Measurements from ENCODE around the gene FLNB. TPM values are rescaled to one million over a fixed set of nuclear protein-coding genes. Genes with fewer than 3 reads are reported as not detected.

The FLNB gene
- total RNA-seq, 2 experiments from 2014 or later: 26.3 to 28.4 TPM

DNA sequence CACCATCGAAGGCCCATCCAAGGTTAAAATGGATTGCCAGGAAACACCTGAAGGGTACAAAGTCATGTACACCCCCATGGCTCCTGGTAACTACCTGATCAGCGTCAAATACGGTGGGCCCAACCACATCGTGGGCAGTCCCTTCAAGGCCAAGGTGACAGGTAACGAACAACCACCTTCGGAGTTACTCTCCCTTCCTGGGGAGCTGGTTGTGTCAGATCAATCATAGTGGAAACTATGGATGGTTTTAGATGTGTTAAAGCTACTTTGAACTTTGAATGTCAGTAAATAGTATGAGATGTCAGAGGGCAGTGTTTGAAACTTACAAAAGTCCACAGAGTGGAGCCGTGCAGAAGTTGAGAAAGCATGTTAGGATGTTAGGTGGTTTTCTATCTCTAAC lies 160.3 kb downstream of the FLNB start:
- Mint-ChIP-seq H3K27me3 (no peaks in the 10 kb centered on the region), H3K4me3 (no peak overlapping the region), H3K27ac (no peak overlapping the region), H3K36me3 (ENCODE audit: low read depth) (peaks cover 2% of the 10 kb centered on the region), H3K9me3 (no peaks in the 10 kb centered on the region), H3K4me1 (ENCODE audit: low read depth) (peaks cover 3% of the 10 kb centered on the region)
- ChIA-PET POLR2A (no interaction called here), CTCF (interaction anchor here (0.9 to 4.4 kb wide), 10 partner anchors 9 to 160 kb away, joined by 3 to 68 read pairs (median 12); partner anchors contain the start of genes FLNB, HTD2 and RPP14)
- no peak for DNase-seq
- no peak for ATAC-seq
- TF ChIP-seq, protein P1, sequence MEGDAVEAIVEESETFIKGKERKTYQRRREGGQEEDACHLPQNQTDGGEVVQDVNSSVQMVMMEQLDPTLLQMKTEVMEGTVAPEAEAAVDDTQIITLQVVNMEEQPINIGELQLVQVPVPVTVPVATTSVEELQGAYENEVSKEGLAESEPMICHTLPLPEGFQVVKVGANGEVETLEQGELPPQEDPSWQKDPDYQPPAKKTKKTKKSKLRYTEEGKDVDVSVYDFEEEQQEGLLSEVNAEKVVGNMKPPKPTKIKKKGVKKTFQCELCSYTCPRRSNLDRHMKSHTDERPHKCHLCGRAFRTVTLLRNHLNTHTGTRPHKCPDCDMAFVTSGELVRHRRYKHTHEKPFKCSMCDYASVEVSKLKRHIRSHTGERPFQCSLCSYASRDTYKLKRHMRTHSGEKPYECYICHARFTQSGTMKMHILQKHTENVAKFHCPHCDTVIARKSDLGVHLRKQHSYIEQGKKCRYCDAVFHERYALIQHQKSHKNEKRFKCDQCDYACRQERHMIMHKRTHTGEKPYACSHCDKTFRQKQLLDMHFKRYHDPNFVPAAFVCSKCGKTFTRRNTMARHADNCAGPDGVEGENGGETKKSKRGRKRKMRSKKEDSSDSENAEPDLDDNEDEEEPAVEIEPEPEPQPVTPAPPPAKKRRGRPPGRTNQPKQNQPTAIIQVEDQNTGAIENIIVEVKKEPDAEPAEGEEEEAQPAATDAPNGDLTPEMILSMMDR (IDR thresholded peaks at IDR 0.05): no peak
- intact Hi-C loops (cut with micrococcal nuclease): loop anchor here (5.0 kb wide), 1 partner anchor 161 kb away; the partner anchor contains the start of gene FLNB

DNA sequence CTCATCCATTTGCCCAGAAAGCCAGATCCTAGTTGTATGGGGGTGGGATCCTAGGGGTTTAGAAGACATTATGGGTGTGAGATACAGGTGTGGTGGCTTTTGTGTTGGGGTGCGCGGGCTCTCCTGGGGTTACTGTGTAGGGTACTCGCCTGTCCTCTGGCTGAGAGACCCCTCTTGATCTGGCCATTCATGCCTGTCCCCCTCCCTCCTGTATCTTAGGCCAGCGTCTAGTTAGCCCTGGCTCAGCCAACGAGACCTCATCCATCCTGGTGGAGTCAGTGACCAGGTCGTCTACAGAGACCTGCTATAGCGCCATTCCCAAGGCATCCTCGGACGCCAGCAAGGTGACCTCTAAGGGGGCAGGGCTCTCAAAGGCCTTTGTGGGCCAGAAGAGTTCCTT lies 161.1 kb downstream of the FLNB start:
- Mint-ChIP-seq H3K4me1 (ENCODE audit: low read depth) (peaks cover 3% of the 10 kb centered on the region), H3K4me3 (no peak overlapping the region), H3K36me3 (ENCODE audit: low read depth) (peaks cover 2% of the 10 kb centered on the region), H3K9me3 (no peaks in the 10 kb centered on the region), H3K27me3 (no peaks in the 10 kb centered on the region), H3K27ac (no peak overlapping the region)
- TF ChIP-seq, protein P1 (IDR thresholded peaks at IDR 0.05): no peak
- no peak for DNase-seq
- ATAC-seq: no peak
- POLR2A ChIA-PET: no interaction called here
- intact Hi-C loops (cut with micrococcal nuclease): loop anchor here (5.0 kb wide), 1 partner anchor 162 kb away; the partner anchor contains the start of gene FLNB
- CTCF ChIA-PET: no interaction called here

DNA sequence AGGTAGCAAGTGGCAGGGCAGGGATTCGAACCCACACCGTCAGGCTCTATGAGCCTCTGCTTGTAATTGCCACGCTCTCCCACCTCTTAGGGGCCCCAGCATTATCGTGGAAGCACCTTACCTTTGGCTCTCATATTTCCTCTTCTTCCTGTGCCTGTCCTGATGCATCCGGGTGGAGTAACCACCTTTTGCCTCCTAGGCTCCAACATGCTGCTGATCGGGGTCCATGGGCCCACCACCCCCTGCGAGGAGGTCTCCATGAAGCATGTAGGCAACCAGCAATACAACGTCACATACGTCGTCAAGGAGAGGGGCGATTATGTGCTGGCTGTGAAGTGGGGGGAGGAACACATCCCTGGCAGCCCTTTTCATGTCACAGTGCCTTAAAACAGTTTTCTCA lies 162.2 kb downstream of the FLNB start:
- H3K9me3 Mint-ChIP-seq: no peaks in the 10 kb centered on the region
- H3K4me1 Mint-ChIP-seq (ENCODE audit: low read depth): peaks cover 3% of the 10 kb centered on the region
- ATAC-seq: no peak
- no peak overlapping the region for H3K27ac Mint-ChIP-seq
- TF ChIP-seq, protein P1 (IDR thresholded peaks at IDR 0.05): no peak
- intact Hi-C loops (cut with micrococcal nuclease): no loop called here
- ChIA-PET CTCF (no interaction called here), POLR2A (interaction anchor here (1.0 kb wide), 1 partner anchor 57 kb away, joined by 4 read pairs; no protein-coding TSS in a partner anchor)
- H3K36me3 Mint-ChIP-seq (ENCODE audit: low read depth): peaks cover 2% of the 10 kb centered on the region
- no peak for DNase-seq
- no peak overlapping the region for H3K4me3 Mint-ChIP-seq
- H3K27me3 Mint-ChIP-seq: no peaks in the 10 kb centered on the region

DNA sequence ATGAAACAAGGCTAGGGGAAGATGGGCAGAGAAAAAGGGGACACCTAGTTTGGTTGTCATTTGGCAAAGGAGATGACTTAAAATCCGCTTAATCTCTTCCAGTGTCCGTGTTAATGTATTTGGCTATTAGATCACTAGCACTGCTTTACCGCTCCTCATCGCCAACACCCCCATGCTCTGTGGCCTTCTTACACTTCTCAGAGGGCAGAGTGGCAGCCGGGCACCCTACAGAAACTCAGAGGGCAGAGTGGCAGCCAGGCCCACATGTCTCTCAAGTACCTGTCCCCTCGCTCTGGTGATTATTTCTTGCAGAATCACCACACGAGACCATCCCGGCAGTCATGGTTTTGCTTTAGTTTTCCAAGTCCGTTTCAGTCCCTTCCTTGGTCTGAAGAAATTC lies 162.9 kb downstream of the FLNB start:
- Mint-ChIP-seq H3K4me1 (ENCODE audit: low read depth) (peaks cover 4% of the 10 kb centered on the region), H3K9me3 (no peaks in the 10 kb centered on the region), H3K27ac (no peak overlapping the region), H3K27me3 (peaks cover 4% of the 10 kb centered on the region), H3K4me3 (no peak overlapping the region), H3K36me3 (ENCODE audit: low read depth) (peaks cover 2% of the 10 kb centered on the region)
- no peak for ATAC-seq
- ChIA-PET POLR2A (interaction anchor here (1.0 kb wide), 1 partner anchor 57 kb away, joined by 4 read pairs; no protein-coding TSS in a partner anchor), CTCF (interaction anchor here (1.4 to 3.6 kb wide), 2 partner anchors 9 to 163 kb away, joined by 3 to 27 read pairs; partner anchors contain the start of gene FLNB)
- TF ChIP-seq, protein P1 (IDR thresholded peaks at IDR 0.05): no peak
- no peak for DNase-seq
- intact Hi-C loops (cut with micrococcal nuclease): no loop called here

DNA sequence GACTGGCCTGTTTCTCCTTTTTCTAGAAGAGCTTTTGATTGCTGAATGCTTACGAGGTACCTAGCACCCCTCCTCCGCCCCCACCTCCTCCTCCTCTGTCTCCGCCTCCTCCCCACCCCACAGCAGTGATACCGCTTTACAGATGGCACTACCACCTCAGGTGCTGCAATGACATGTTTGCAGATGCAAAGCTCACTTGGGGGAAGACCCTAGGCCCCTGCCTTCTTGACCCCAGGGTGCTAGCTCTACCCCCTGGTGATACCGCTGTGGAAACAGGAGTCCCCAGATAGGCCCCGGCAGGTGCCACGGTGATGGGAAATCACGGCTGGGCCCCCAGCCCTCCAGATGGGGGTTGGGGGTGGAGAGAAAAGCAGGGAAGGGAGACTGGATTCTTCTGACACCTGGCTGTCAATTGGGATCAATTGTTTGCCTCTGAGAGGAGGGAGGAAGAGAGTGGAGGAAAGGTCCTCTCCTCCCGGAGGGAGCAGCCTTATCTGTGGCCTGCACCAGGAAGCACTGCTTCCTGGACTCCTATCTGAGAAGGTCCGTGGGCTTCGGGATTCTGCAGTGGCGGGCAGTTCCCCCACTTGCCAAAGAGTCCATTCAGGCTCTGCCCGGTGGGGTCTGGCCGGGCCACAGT lies 164.9 kb downstream of the FLNB start:
- H3K9me3 Mint-ChIP-seq: no peaks in the 10 kb centered on the region
- no peak for ATAC-seq
- no peak overlapping the region for H3K4me3 Mint-ChIP-seq
- peaks cover 10% of the 10 kb centered on the region for H3K4me1 Mint-ChIP-seq (ENCODE audit: low read depth)
- no peak for DNase-seq
- H3K27ac Mint-ChIP-seq: no peak overlapping the region
- CTCF ChIA-PET: interaction anchor here (0.7 to 3.6 kb wide), 6 partner anchors 8 to 168 kb away, joined by 3 to 27 read pairs (median 6); partner anchors contain the start of gene FLNB
- H3K36me3 Mint-ChIP-seq (ENCODE audit: low read depth): peaks cover 2% of the 10 kb centered on the region
- POLR2A ChIA-PET: no interaction called here
- intact Hi-C loops (cut with micrococcal nuclease): no loop called here
- peaks cover 8% of the 10 kb centered on the region for H3K27me3 Mint-ChIP-seq
- TF ChIP-seq, protein P1 (IDR thresholded peaks at IDR 0.05): no peak
